ENCODE data around the gene SCFD2.

DNA sequence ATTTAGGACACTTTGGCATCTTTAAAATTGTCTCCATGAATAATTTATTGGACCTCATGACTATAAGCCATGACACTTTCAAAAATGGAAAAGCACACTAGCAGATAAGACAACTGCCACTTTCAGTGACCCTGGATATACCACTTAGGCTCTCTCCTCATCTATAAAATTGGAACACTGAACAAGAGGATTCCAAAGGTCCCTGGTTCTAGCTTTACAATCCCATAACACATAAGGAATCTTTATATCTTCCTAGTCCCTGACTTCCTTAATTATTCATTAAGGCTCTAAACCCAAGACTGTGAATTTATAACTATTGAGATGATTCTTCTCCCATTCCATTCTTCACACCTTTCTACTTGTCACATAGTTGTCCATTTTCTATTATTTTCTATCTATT is 190.2 kb downstream of the SCFD2 start:
- TF ChIP-seq, protein P1, sequence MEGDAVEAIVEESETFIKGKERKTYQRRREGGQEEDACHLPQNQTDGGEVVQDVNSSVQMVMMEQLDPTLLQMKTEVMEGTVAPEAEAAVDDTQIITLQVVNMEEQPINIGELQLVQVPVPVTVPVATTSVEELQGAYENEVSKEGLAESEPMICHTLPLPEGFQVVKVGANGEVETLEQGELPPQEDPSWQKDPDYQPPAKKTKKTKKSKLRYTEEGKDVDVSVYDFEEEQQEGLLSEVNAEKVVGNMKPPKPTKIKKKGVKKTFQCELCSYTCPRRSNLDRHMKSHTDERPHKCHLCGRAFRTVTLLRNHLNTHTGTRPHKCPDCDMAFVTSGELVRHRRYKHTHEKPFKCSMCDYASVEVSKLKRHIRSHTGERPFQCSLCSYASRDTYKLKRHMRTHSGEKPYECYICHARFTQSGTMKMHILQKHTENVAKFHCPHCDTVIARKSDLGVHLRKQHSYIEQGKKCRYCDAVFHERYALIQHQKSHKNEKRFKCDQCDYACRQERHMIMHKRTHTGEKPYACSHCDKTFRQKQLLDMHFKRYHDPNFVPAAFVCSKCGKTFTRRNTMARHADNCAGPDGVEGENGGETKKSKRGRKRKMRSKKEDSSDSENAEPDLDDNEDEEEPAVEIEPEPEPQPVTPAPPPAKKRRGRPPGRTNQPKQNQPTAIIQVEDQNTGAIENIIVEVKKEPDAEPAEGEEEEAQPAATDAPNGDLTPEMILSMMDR (IDR thresholded peaks at IDR 0.05; ENCODE audit: insufficient read depth, low read length): no peak
- TF ChIP-seq GABPA (IDR thresholded peaks at IDR 0.05; ENCODE audit: low read depth): no peak
- no peak for TF ChIP-seq POLR2AphosphoS5 (IDR thresholded peaks at IDR 0.05; ENCODE audit: low read depth)
- TF ChIP-seq, protein P2, sequence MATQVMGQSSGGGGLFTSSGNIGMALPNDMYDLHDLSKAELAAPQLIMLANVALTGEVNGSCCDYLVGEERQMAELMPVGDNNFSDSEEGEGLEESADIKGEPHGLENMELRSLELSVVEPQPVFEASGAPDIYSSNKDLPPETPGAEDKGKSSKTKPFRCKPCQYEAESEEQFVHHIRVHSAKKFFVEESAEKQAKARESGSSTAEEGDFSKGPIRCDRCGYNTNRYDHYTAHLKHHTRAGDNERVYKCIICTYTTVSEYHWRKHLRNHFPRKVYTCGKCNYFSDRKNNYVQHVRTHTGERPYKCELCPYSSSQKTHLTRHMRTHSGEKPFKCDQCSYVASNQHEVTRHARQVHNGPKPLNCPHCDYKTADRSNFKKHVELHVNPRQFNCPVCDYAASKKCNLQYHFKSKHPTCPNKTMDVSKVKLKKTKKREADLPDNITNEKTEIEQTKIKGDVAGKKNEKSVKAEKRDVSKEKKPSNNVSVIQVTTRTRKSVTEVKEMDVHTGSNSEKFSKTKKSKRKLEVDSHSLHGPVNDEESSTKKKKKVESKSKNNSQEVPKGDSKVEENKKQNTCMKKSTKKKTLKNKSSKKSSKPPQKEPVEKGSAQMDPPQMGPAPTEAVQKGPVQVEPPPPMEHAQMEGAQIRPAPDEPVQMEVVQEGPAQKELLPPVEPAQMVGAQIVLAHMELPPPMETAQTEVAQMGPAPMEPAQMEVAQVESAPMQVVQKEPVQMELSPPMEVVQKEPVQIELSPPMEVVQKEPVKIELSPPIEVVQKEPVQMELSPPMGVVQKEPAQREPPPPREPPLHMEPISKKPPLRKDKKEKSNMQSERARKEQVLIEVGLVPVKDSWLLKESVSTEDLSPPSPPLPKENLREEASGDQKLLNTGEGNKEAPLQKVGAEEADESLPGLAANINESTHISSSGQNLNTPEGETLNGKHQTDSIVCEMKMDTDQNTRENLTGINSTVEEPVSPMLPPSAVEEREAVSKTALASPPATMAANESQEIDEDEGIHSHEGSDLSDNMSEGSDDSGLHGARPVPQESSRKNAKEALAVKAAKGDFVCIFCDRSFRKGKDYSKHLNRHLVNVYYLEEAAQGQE (IDR thresholded peaks at IDR 0.05; ENCODE audit: insufficient replicate concordance, low read depth): no peak
- no peak for TF ChIP-seq SPI1 (IDR thresholded peaks at IDR 0.05; ENCODE audit: borderline replicate concordance, low read depth)

Data from HL-60 (cell line).